HT-29 (cell line): Measurements from ENCODE around the gene ZNHIT1. TPM values are rescaled to one million over a fixed set of nuclear protein-coding genes. Genes with fewer than 3 reads are reported as not detected.
A peak's percentile ranks its signal among the peaks of the same experiment; 100 is the strongest.

Source experiments
- DNase-seq: peaks from one replicate; pipeline ENCODE4 v3.0.0-alpha.2; 2015; ENCODE audit warnings: low spot score
- total RNA-seq: library from RNA; depleted of rRNA; stranded (reverse); fragments of >200 nt; shearing (Covaris generic); gene quantifications from 2 replicates; pipeline ENCODE4 v1.2.3, GENCODE V29; 2014

The ZNHIT1 gene
- total RNA-seq, 1 experiment from 2014 or later = 189 TPM

GRCh38 chr7:101216860-101217387 is 1.0 kb upstream of the ZNHIT1 start:
- no peak for DNase-seq

DNA sequence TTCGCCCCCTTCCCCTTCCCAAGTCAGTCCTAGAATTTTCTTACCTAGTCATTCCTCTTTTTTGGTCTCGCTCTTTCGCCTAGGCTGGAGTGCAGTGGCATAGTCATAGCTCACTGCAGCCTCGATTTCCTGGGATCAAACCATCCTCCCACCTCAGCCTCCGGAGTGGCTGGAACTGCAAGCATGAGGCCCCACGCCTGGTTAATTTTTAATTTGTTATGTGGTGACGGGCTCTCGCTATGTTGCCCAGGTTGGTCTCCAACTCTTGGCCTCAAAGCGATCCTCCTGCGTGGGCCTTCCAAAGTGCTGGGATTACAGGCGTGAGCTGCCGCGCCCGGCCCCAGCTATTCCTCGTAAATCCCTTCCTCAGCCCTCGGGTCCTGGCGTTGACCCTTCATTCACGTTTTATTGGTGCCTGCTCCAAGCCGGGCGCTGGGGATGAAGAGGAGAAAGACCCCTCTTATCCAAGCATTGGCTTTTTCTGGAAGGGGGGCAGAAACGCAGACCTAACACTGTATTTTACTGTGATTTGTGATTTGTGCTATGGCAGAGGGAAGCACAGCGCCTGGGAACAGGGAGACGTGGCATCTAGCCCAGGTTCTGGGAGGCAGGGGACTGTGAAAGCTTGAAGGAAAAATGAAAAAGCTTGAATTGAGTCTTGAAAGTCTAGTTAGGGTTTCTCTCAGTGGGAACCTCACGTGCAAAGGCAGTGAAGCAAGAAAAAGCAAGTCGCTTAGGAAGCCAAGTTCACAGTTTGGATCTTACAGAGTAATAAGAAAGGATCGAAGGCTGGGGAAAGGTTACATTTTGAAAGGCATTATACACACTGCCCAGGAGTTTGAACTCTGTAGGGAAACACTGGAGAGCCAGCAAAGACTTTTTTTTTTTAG is 516 bp downstream of the ZNHIT1 start:
- no peak for DNase-seq

DNA sequence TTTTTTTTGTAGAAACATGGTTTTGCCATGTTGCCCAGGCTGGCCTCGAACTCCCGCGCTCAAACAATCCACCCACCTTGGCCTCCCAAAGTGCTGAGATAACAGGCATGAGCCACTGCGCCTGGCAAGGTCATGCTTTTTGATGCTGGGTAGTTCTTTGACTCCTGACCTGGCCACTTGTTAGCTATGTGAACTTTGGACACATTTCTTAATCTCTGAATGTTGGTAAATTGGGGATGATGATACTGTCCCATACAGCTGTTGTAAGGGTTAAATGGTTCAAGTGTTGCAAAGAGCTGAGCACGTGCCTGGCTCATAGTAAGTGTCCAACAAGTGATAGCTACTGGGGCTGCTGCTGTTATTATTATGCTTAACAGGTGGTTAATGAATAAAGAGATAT is 2.3 kb downstream of the ZNHIT1 start:
- DNase-seq = no peak

DNA sequence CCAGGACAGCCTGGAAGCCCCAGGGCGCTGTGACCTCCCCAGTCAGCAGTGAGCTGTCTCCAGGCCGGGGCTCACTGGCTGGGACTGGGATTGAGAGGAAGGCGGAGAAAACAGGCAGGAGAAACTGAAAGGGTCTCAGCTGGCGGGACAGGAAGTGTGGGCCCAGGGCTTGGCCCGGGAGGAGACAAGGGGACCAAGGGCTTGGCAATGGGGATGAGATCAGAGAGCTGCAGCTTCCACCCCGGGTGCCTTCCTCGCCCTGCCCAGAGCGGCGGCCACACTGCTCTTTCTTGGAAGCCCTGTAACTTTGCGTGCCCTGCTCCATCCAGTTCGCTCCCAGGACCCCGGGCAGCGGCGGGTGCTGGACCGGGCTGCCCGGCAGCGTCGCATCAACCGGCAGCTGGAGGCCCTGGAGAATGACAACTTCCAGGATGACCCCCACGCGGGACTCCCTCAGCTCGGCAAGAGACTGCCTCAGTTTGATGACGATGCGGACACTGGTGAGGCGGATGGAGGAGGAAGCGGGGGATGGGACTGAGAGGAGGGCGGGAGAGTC is 4.4 kb downstream of the ZNHIT1 start:
- no peak for DNase-seq

DNA sequence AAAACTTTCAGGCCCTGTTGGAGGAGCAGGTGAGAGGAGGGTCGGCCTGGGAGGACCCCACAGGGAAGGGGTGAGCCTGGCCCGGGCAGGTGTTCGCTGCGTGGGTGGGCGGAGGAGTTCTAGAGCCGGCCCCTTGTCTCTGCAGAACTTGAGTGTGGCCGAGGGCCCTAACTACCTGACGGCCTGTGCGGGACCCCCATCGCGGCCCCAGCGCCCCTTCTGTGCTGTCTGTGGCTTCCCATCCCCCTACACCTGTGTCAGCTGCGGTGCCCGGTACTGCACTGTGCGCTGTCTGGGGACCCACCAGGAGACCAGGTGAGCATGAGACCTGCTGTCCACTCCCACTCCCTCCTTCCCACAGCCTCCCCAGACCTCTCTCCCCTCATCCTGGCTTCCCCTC is 5.6 kb downstream of the ZNHIT1 start:
- no peak for DNase-seq

GRCh38 chr7:101225650-101226049 is 7.7 kb downstream of the ZNHIT1 start:
- DNase-seq = no peak

DNA sequence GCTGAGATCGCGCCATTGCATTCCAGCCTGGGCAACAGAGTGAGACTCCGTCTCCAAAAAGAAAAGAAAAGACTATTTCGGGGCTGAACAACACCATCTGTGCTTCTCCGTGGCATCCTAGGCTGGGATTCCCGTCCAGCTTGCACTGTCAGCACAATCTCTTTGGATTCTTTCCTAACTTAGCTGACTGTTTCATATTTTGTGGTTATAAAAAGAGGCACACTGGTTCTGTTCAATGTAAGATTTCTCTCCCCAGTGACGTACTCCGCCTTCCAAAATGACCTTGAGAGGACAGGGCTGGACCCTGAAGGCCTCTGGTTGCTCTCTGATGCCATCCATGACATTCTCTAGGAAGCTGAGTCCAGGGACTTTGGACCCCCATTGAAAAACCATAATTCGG is 8.8 kb downstream of the ZNHIT1 start:
- DNase-seq = no peak

DNA sequence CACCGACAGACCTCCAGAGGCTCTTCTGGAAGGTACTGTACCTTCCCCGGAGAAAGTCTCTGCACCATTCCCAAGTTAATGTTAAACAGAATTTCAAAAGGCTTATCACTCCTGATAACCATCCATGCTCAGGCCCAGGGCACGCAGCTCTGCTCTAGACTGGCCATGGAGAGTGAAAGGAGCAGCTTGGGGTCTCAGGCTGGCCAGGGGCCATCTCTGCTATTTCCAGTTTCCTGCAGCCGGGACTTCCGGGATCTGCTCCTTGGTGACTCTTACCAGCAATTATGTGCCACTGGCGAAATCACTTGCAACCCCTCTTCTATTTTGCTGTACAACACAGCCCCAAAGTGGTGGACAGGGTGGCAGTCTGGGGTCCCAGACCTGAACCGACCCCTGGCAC is 13.7 kb downstream of the ZNHIT1 start:
- DNase-seq = peak; percentile 45

DNA sequence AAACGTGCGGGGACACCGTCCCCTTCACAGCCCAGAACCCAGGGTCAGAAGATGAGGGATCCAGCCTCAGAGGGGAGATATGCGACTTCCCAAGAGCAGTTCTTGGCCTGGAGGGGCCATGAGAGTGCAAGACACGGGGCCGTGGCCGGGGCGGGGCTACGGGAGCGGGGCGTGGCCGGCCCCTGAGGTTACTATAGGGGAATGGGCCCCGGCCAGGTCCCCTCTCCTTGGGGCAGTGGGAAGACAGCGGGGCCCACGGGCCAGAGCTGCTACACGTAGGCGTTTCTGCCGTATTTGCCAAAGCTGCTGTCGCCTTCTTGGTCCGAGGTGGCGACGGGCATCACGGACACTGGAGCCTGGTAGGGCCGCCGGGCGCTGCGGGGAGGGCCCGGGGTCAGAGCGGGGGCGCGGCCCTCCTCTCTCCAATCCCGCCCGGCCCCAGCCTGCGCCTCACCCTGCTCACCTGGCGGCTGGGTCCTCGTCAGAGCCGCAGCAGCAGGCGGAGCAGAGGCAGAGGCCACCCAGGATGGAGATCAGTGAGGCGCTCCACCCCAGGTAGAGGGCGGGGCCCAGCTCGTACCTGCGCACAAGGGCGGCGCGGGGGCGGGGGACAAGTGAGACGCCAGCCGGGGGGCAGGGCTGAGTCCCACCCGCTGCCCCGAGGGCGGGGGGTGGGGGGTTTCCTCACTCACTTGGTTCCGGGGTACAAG is 14.3 kb downstream of the ZNHIT1 start:
- DNase-seq = peak; percentile 89

- DNase-seq = no peak
Measured at GRCh38 chr7:101233907-101234547, 16.1 kb downstream of the ZNHIT1 start.

DNA sequence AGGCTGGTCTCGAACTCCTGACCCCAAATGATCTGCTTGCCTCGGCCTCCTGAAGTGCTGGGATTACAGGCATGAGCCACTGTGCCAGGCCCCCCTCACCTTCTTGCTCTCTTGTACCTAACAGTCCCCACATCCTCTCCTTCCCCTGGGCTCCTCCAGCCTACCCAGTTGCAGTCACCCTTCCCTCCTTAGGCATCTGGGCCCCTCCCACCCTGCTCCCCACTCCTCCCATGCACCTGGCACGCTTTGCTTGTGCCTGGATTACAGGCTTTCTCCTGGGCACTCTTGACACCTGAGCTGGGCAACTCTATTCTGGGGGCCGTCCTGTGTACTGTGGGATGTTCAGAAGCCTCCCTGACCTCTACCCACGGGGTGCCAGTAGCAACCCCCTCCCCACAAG is 16.7 kb downstream of the ZNHIT1 start:
- DNase-seq = peak; percentile 49

DNA sequence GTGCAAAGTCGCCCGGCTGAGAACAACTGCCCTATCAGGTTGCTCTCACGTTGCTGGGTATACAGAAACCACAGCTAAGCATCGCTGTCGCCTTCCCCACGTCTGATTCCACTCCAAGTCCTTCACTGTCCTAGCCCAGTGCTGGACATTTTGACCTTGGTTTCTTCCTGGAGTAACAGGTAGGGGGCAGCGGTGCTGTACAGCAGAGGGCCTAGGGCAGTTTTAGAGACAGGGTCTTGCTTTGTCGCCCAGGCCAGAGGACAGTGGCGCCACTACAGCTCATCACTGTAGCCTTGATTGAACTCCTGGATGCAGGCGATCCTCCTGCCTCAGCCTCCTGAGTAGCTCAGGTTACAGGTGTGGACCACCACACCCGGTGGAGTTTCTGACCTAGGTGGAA is 17.1 kb downstream of the ZNHIT1 start:
- peak; percentile 33 for DNase-seq

- DNase-seq = no peak
Measured at GRCh38 chr7:101235522-101235921, 17.6 kb downstream of the ZNHIT1 start.

DNA sequence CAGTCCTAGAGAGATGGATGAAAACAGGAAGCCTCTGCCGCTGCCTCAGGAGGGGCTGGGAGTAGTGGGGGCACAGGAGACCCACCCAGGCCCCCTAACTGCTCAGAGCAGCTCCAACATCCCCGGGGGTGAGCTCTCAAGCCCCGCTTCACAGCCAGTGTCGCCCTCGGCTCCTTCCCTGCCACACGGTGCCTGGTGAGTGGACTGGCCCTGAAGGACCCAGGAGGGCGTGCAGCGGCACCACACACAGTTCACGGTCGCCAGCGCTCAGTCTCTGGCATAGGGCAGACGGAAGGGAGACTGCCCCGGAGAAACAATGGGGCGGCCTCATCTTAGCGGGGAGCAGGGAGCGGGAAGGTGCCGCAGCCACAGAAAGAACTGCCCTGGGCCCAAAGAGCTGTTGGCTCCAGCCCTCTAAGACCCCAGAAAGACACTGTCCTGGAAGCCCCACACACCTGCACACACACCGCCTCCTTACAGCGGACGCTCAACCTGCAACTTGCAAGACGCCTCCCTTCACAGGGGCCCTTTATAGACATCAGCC is 18.4 kb downstream of the ZNHIT1 start:
- DNase-seq = no peak

DNA sequence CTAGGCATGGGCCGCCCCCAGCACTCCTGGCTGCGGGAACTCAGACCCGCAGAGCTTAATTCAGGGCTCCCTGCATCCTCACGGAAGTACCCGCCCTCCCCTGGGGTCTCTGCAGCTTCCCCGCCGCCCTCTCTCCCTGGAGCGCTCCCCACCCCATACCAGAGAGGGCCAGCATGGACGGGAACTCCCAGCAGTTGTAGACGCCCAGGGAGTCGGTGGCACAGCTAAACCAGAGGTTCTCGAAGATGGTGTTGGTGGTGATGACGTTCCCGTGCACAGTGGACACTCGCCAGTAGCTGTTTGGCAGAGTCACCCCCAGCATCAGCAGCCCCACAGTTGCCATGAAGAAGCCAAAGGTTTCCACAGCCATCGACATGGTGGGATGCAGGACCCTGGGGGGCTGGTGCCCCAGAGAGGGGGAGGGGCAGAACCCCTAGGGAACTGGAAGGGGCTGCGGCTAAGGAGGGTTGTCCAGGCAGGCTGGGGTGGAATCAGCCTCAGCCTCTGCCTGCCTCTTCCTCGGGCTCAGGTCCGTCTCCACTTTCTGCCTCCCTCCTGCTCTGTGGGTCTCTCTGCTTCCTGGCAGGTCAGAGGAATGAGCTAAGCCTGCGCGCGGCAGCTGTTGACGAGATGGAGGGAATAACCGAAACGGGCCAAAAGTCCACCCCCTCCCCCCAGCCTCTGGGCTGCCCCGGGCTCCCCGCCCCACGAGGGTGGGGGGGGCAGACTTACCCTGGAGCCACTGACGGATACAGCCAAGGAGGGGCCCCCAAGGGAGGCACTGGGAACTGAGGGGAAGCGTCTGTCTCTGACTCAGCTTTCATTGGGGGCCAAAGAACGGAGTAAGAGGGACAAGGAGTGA is 19.5 kb downstream of the ZNHIT1 start, which contains the start of gene CLDN15:
Gene CLDN15 (minus strand): TSS at position 597 of the 862 bp plus-strand sequence. CDS start 221 bp downstream, at position 376.
- DNase-seq = no peak

- peak; percentile 49 for DNase-seq
Measured at GRCh38 chr7:101238226-101239182, 20.5 kb downstream of the ZNHIT1 start.

GRCh38 chr7:101239191-101239950 is 21.4 kb downstream of the ZNHIT1 start:
- no peak for DNase-seq

DNA sequence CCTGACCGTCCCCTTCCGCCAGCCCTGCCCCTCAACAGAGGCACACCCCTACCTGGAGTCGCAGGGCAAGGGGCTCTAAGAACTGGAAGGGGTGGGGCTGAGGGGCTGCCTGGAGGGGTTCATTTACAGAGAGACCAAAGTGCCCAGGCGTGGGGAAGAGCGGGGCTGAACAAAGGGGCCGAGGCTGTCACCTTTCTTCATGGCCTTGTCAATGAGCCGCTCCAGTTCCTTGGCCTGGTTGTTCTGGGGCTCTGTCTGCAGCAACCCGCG is 21.9 kb downstream of the ZNHIT1 start:
- no peak for DNase-seq
